Measurements from ENCODE around the gene NDUFB7.

NDUFB7 gene

DNA sequence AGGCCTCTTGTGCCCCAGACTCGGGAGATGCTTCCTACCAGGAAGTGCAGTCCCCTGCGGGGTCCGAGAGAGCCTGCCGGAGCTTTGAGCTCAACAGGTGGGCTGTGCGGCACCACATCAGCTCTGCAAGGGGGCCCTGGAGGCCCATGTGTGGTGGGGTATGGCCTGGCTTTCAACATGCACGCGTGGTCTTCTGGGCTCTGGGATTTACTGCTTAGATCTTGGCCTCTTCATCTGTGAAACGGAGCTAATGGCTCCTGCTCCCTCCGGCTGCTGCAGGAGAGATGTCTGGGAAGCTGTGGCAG, 18.0 kb downstream of the NDUFB7 start:
- TF ChIP-seq TCF12 (IDR thresholded peaks at IDR 0.05; ENCODE audit: low read depth) = no peak
- no peak for TF ChIP-seq TEAD4 (IDR thresholded peaks at IDR 0.05)
- no peak for TF ChIP-seq YY1 (IDR thresholded peaks at IDR 0.05; ENCODE audit: low read depth)
- TF ChIP-seq, protein P1, sequence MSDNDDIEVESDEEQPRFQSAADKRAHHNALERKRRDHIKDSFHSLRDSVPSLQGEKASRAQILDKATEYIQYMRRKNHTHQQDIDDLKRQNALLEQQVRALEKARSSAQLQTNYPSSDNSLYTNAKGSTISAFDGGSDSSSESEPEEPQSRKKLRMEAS (IDR thresholded peaks at IDR 0.05) = no peak

DNA sequence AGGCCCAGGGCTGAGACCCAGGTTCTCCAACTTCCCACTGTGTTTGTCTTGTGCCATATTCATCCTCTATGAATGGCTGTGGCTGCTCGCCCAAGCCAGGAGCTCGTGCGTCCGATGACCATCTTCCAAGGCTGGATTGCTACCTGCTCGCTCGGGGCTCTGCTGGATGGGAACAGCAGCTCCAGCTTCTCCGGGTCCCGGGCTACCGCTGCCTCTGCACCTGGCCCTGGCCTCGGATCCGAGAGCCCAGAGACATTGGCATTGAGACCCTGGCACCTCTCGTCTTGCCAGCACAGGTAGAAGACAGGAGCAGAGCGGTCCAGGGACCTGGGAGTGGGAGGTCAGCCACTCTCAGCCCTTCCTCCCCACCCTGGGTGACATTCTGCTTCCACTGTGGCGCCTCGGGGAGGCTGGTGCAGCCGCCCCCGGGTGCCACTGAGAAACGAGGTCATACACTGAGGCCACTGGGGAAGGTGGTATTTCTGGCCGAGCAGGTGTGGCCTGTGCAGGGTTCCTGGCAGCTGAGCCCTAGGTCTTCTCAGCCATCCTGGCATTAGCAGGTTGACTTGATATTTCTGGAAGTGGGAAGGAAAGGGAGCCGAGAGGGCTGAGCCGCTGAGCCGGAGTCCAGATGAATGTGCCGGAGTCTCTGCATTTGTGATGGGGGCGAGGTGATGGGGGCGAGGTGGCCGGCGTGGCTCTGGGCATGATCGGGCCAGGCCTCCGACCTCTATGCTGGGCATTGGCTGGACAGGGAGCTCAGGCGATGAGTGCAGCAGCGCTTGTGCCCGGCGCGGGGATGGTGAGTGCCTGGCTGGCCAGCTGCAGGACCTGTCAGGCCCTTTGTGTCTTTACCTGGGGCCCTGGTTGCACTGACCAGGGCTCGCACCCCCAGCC, 18.6 kb downstream of the NDUFB7 start:
- no peak for TF ChIP-seq TEAD4 (IDR thresholded peaks at IDR 0.05)
- TF ChIP-seq, protein P2, sequence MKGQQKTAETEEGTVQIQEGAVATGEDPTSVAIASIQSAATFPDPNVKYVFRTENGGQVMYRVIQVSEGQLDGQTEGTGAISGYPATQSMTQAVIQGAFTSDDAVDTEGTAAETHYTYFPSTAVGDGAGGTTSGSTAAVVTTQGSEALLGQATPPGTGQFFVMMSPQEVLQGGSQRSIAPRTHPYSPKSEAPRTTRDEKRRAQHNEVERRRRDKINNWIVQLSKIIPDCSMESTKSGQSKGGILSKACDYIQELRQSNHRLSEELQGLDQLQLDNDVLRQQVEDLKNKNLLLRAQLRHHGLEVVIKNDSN (IDR thresholded peaks at IDR 0.05) = no peak
- no peak for TF ChIP-seq YY1 (IDR thresholded peaks at IDR 0.05; ENCODE audit: low read depth)
- no peak for TF ChIP-seq EGR1 (IDR thresholded peaks at IDR 0.05)
- TF ChIP-seq, protein P3, sequence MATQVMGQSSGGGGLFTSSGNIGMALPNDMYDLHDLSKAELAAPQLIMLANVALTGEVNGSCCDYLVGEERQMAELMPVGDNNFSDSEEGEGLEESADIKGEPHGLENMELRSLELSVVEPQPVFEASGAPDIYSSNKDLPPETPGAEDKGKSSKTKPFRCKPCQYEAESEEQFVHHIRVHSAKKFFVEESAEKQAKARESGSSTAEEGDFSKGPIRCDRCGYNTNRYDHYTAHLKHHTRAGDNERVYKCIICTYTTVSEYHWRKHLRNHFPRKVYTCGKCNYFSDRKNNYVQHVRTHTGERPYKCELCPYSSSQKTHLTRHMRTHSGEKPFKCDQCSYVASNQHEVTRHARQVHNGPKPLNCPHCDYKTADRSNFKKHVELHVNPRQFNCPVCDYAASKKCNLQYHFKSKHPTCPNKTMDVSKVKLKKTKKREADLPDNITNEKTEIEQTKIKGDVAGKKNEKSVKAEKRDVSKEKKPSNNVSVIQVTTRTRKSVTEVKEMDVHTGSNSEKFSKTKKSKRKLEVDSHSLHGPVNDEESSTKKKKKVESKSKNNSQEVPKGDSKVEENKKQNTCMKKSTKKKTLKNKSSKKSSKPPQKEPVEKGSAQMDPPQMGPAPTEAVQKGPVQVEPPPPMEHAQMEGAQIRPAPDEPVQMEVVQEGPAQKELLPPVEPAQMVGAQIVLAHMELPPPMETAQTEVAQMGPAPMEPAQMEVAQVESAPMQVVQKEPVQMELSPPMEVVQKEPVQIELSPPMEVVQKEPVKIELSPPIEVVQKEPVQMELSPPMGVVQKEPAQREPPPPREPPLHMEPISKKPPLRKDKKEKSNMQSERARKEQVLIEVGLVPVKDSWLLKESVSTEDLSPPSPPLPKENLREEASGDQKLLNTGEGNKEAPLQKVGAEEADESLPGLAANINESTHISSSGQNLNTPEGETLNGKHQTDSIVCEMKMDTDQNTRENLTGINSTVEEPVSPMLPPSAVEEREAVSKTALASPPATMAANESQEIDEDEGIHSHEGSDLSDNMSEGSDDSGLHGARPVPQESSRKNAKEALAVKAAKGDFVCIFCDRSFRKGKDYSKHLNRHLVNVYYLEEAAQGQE (IDR thresholded peaks at IDR 0.05; ENCODE audit: low read depth) = no peak
- no peak for TF ChIP-seq CEBPB (IDR thresholded peaks at IDR 0.05)
- no peak for TF ChIP-seq CREB1 (IDR thresholded peaks at IDR 0.05; ENCODE audit: low read depth)
- no peak for TF ChIP-seq TAF1 (IDR thresholded peaks at IDR 0.05; ENCODE audit: low read depth)
- TF ChIP-seq TCF12 (IDR thresholded peaks at IDR 0.05; ENCODE audit: low read depth) = no peak
- no peak for TF ChIP-seq EP300 (IDR thresholded peaks at IDR 0.05; ENCODE audit: borderline replicate concordance)
- TF ChIP-seq, protein P1 (IDR thresholded peaks at IDR 0.05) = no peak
- TF ChIP-seq NFIC (IDR thresholded peaks at IDR 0.05) = no peak

DNA sequence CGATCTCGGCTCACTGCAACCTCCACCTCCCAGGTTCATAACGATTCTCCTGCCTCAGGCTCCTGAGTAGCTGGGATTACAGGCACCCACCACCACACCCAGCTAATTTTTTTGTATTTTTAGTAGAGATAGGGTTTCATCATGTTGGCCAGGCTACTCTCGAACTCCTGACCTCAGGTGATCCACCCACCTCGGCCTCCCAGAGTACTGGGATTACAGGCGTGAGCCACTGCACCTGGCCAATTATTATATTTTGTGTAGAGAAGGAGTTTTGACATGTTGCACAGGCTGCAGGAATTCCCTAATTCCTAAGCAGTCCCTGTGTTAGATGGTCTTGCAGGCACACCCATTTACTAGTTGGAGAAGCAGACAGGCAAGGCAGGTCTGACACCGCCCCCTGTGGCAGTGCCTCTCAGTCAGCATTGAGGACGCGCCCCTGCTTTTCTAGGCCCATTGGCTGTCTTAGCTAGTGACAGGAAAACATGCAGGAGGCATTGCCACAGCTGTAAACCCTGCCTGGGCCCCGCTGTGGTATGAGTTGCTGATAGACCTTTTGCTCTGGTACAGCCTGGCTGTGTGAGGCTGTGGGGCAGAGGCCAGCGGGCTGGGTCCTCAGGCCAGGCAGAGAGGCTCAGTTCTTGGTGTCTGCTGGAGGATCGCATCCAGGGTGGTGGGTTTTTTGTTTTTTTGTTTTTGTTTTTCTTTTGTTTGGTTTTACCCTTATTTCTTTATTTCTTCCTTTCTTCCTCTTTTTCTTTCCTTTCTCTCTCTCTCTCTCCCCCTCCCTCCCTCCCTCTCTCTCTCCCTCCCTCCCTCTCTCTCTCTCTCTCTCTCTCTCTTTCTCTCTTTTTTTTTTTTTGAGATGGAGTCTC, 20.5 kb downstream of the NDUFB7 start:
- peak; percentile 2; the same call in 1 of the 2 replicates for TF ChIP-seq RAD21 (IDR thresholded peaks at IDR 0.05; ENCODE audit: low read depth)

DNA sequence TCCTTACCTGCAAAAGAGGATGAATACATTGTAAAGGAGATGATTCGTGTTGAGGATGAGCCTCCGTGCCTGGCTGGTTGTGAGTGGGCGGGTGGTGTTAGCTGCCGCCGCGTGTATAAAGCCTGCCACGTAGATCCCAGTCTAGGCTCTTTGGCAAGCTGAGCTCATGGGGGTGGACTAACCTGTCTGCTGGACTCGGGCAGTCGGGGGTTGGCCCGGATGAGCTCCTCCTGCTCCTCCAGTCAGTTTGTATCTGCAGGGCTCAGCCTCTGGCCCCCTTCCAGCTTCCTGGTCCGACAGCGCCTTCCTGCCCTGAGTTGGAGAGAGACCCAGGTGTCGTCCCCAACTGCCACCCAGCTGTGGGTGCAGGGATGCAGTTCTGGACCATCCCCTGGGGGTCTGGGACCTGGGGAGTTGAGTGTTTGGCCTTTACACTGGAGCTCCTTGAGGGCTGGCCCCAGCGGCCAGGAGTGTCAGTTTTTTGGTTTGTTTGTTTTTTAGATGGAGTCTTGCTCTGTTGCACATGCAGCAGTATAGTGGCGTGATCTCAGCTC, 21.6 kb downstream of the NDUFB7 start:
- TF ChIP-seq, protein P3 (IDR thresholded peaks at IDR 0.05; ENCODE audit: low read depth) = no peak
- no peak for TF ChIP-seq YY1 (IDR thresholded peaks at IDR 0.05; ENCODE audit: low read depth)
- TF ChIP-seq, protein P2 (IDR thresholded peaks at IDR 0.05) = no peak
- TF ChIP-seq TCF12 (IDR thresholded peaks at IDR 0.05; ENCODE audit: low read depth) = no peak

DNA sequence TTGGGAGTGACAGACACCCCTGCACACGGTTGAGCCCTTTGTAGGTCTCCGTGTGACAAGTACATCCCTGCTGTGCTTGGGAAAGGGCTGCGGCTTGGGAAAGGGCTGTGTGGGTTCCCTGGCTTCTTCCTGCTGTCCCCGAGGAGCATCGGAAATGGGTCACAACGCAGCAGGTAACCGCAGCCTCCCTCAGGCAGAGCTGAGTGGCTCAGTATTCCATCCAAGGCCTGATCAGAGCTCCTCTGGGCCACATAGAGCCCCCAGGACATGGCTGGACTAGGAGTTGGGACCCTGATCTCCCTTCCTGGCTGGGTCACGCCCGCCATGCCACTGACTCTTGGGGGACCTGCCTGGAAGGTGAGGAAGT, 26.2 kb downstream of the NDUFB7 start:
- TF ChIP-seq, protein P2 (IDR thresholded peaks at IDR 0.05) = no peak
- no peak; the same call in 1 of the 2 replicates for TF ChIP-seq TCF12 (IDR thresholded peaks at IDR 0.05; ENCODE audit: low read depth)
- no peak; the same call in 1 of the 2 replicates for TF ChIP-seq NFIC (IDR thresholded peaks at IDR 0.05)
- no peak for TF ChIP-seq TEAD4 (IDR thresholded peaks at IDR 0.05)
- TF ChIP-seq, protein P3 (IDR thresholded peaks at IDR 0.05; ENCODE audit: low read depth) = no peak
- TF ChIP-seq TAF1 (IDR thresholded peaks at IDR 0.05; ENCODE audit: low read depth) = no peak
- TF ChIP-seq CREB1 (IDR thresholded peaks at IDR 0.05; ENCODE audit: low read depth) = no peak
- no peak; the same call in 1 of the 2 replicates for TF ChIP-seq ZBTB7A (IDR thresholded peaks at IDR 0.05; ENCODE audit: low read depth)
- no peak for TF ChIP-seq FOXM1 (IDR thresholded peaks at IDR 0.05; ENCODE audit: borderline replicate concordance, low read depth)
- TF ChIP-seq EGR1 (IDR thresholded peaks at IDR 0.05) = no peak
- TF ChIP-seq EP300 (IDR thresholded peaks at IDR 0.05; ENCODE audit: borderline replicate concordance) = no peak
- no peak for TF ChIP-seq YY1 (IDR thresholded peaks at IDR 0.05; ENCODE audit: low read depth)
- TF ChIP-seq CEBPB (IDR thresholded peaks at IDR 0.05) = no peak
- TF ChIP-seq, protein P1 (IDR thresholded peaks at IDR 0.05) = no peak

All from Ishikawa (cell line).